Coronary artery (tissue), 2 donors: Measurements from ENCODE around the gene SLAMF1.

Source experiments
- DNase-seq: peaks from one replicate; pipeline ENCODE4 v3.0.0-alpha.2; 2017; ENCODE audit warnings: low spot score
- H3K27ac ChIP-seq, 2 donors: fragments of 200-600 bp; sonication (generic); one replicate each; pipeline ENCODE4 v1.5.1; 2016 to 2019
- H3K4me3 ChIP-seq: fragments of 200-600 bp; sonication (generic); 2 replicates; pipeline ENCODE4 v1.5.1; 2016; ENCODE audit warnings: mild to moderate bottlenecking, moderate library complexity
- CTCF ChIP-seq: fragments of 200-600 bp; sonication (generic); IDR thresholded peaks from one replicate; pipeline ENCODE4 v1.5.1; 2019; ENCODE audit warnings: antibody characterized with exemption

The SLAMF1 gene

GRCh38 chr1:160622501-160623226 lies 24.2 kb downstream of the SLAMF1 start:
- Histone ChIP-seq H3K4me3 (no peak overlapping the region), H3K27ac (no peak overlapping the region)
- no peak for TF ChIP-seq CTCF
- no peak for DNase-seq

GRCh38 chr1:160621633-160622413 lies 25.0 kb downstream of the SLAMF1 start:
- H3K27ac ChIP-seq: no peak overlapping the region
- no peak for TF ChIP-seq CTCF
- no peak overlapping the region for H3K4me3 ChIP-seq

DNA sequence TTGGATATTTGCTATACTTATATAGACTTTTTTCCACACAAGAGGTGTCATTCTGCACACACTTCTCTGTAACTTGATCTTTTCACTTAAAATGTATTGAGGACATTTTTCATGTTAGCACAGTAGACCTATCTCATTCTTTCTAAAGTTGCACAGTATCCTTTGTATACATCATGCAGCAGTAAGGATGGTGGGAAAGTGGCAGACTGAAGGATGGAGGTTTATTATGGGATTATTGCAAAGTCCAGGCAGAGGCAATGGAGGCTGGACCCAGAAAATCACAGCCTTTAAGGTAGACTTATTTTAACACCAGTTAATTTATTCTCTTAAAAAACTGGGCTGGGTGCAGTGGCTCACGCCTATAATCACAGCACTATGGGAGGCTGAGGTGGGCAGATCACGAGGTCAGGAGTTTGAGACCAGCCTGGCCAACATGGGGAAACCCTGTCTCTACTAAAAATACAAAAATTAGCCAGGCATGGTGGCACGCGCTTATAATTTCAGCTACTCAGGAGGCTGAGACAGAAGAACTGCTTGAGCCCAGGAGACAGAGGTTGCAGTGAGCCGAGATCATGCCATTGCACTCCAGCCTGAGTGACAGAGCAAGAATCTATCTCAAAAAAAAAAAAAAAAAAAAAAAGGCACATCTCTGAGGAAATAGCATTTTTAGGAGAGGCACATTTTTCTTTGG lies 25.8 kb downstream of the SLAMF1 start:
- no peak overlapping the region for H3K27ac ChIP-seq
- no peak overlapping the region for H3K4me3 ChIP-seq
- DNase-seq: no peak
- TF ChIP-seq CTCF: no peak

More at GRCh38 chr1:160621633-160622413, 25.0 kb downstream of the SLAMF1 start:
- no peak for DNase-seq

DNA sequence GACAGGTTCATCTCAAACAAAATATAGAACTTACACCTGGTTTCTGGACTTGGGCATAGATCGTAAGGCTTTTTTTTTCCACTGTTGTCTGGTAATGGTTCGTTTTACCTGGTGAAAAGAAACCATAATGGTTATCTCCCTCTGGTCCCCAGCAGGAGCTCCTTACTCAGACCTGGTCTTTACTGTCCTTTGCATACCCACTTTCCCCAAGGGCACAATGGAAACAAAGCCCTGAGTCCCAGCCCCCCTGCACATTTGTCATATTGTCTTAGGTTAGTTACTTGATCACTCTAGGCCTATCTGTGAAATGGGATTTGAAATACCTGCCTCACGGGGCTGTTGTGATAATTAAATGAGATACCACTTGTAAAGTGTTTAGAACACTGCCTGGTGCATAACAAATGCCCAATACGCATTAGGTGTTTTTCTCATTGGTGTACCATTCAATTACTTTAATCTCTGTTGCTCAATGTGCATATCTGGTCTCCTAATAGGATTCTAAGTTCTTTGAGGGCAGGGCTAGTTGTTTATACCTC lies 27.0 kb downstream of the SLAMF1 start:
- no peak for TF ChIP-seq CTCF
- Histone ChIP-seq H3K4me3 (no peak overlapping the region), H3K27ac (no peak overlapping the region)
- no peak for DNase-seq

DNA sequence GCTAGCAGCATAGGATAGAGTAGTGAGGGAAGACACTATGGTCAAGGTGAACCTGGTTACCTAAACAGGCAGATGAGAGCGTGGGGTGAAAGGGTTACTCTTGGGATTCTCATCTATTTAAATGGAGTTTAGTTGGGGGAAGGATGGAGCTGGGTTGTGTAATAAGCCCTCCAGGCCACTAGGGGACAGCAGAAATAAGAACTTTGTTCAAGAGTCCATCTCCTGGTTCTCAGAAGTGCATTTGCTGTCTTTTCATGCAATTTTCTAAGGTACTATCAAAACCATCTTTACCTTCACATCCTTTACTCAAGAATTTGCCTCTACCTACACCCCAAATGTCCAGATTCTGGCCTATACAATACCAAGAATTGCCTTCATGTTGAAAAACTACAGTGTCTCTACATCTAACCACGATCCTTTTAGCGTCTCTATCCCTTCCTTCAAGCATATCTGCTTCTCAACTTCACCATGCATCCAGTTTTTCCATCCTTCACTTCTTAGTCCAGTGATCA lies 28.0 kb downstream of the SLAMF1 start:
- H3K4me3 ChIP-seq: no peak overlapping the region
- H3K27ac ChIP-seq: no peak overlapping the region
- no peak for DNase-seq
- TF ChIP-seq CTCF: peak; percentile 7

- TF ChIP-seq CTCF: no peak
- DNase-seq: no peak
- Histone ChIP-seq H3K27ac (no peak overlapping the region), H3K4me3 (no peak overlapping the region)
These were observed 28.5 kb downstream of the SLAMF1 start for GRCh38 chr1:160618327-160618726.
